ENCODE results near the gene FBF1. TPM values are rescaled to one million over a fixed set of nuclear protein-coding genes. Genes with fewer than 3 reads are reported as not detected.
"Not testable (repeated sequence)": the region's sequence is repeated elsewhere in the genome, so short reads cannot be mapped to it uniquely, and the experiment has no call there.

FBF1 gene
- total and polyA plus RNA-seq, 12 donors, result 3.1 to 87.6 (median 17.4) TPM

- Histone ChIP-seq H3K36me3 (replicated peaks in 1 of 2) (peaks cover 0 to 5% of the 10 kb centered on the region in 2 donors), H3K27ac (peak overlapping the region in 3 of 5 donors; percentile 17 to 73 (median 21)), H3K4me3 (no peak overlapping the region), H3K27me3 (no peaks in the 10 kb centered on the region), H3K4me1 (replicated peaks in 1 of 2) (peaks cover 12 to 16% of the 10 kb centered on the region in 2 donors), H3K9me3 (replicated peaks in 1 of 3) (no peaks in the 10 kb centered on the region)
- intact Hi-C loops (cut with DNase I), result no loop called here
- WGBS, 4 donors, result 58 to 78% (median 71%) methylated on average over 21 to 23 of the region's 23 CpGs
- TF ChIP-seq CTCF (IDR thresholded peaks at IDR 0.05), result no peak
- TF ChIP-seq POLR2A (IDR thresholded peaks at IDR 0.05), result no peak
- no peak for DNase-seq
Measured at GRCh38 chr17:75869282-75870141, 71.3 kb downstream of the FBF1 start.

GRCh38 chr17:75868730-75869281 is 72.0 kb downstream of the FBF1 start:
- H3K36me3 ChIP-seq (replicated peaks in 1 of 2); intact Hi-C loops (cut with DNase I); H3K4me3 ChIP-seq; H3K9me3 ChIP-seq (replicated peaks in 1 of 3); H3K27me3 ChIP-seq; DNase-seq: not testable (repeated sequence)
- Histone ChIP-seq H3K4me1 (replicated peaks in 1 of 2) (peaks cover 12 to 16% of the 10 kb centered on the region in 2 donors), H3K27ac (peak overlapping the region in 1 of 5 donors; percentile 73)
- WGBS, 4 donors, result 83 to 86% (median 85%) methylated on average over 11 to 12 of the region's 12 CpGs

GRCh38 chr17:75865404-75866188 is 75.2 kb downstream of the FBF1 start:
- H3K27me3 ChIP-seq; H3K27ac ChIP-seq; H3K4me3 ChIP-seq; intact Hi-C loops (cut with DNase I); H3K36me3 ChIP-seq (replicated peaks in 1 of 2); H3K4me1 ChIP-seq (replicated peaks in 1 of 2); DNase-seq; H3K9me3 ChIP-seq (replicated peaks in 1 of 3): not testable (repeated sequence)
- 78 to 81% (median 79%) methylated on average over 16 to 17 of the region's 17 CpGs for WGBS, 4 donors

GRCh38 chr17:75864887-75865286 is 76.0 kb downstream of the FBF1 start:
- H3K4me1 ChIP-seq (replicated peaks in 1 of 2); H3K4me3 ChIP-seq; H3K27me3 ChIP-seq; H3K36me3 ChIP-seq (replicated peaks in 1 of 2); DNase-seq; H3K9me3 ChIP-seq (replicated peaks in 1 of 3); intact Hi-C loops (cut with DNase I): not testable (repeated sequence)
- peak overlapping the region in 1 of 5 donors; percentile 18 for H3K27ac ChIP-seq
- WGBS, 4 donors, result 81 to 88% (median 86%) methylated on average over 4 of the region's 4 CpGs

GRCh38 chr17:75864448-75864871 is 76.4 kb downstream of the FBF1 start:
- Histone ChIP-seq H3K36me3 (replicated peaks in 1 of 2) (no peaks in the 10 kb centered on the region), H3K27ac (peak overlapping the region in 1 of 5 donors; percentile 18), H3K4me3 (no peak overlapping the region), H3K9me3 (replicated peaks in 1 of 3) (no peaks in the 10 kb centered on the region), H3K4me1 (replicated peaks in 1 of 2) (no peaks in the 10 kb centered on the region), H3K27me3 (no peaks in the 10 kb centered on the region)
- intact Hi-C loops (cut with DNase I), result no loop called here
- TF ChIP-seq CTCF (IDR thresholded peaks at IDR 0.05), result no peak
- DNase-seq, result peak in 1 of 7 donors; percentile 38
- 52 to 70% (median 60%) methylated on average over 5 to 8 of the region's 8 CpGs for WGBS, 4 donors

Data from adrenal gland (tissue), 12 donors.